ENCODE measurements around the gene DNAJC6.

DNA sequence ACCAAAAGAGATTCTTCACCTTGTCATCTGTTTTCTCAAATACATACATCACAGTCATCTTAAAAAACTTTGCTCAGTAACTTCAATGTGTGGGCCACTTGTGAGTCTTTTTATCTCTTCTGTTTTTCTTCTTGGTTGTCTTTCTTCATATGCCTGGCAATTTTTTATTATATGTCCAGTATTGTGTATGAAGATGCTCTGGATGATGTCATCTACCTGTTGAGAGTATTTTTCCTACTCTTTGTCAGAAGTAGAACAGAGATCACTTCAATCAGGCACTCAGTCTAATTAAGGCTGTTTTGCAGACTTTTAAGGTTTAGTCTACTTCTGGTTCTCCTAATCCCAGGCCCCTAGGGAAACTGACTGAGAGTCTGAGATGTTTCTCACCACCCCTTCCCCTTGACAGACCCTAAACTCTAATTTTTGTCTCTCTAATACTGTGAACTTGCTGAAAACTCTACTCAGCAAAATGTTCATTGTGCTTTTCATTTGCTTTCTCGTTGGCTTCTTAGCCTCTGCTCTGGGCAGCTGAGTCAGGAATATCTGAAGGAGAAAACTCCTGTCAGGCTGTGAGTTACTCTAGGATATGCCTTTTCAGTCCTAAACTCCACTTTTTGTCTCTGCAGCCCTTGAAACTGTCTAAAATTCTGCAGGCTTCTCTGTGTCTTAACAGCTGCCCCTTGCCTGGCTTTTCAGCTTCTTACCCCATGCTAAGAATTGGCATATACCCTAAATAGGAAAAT, 33.0 kb upstream of the DNAJC6 start:
- TF ChIP-seq, protein P1, sequence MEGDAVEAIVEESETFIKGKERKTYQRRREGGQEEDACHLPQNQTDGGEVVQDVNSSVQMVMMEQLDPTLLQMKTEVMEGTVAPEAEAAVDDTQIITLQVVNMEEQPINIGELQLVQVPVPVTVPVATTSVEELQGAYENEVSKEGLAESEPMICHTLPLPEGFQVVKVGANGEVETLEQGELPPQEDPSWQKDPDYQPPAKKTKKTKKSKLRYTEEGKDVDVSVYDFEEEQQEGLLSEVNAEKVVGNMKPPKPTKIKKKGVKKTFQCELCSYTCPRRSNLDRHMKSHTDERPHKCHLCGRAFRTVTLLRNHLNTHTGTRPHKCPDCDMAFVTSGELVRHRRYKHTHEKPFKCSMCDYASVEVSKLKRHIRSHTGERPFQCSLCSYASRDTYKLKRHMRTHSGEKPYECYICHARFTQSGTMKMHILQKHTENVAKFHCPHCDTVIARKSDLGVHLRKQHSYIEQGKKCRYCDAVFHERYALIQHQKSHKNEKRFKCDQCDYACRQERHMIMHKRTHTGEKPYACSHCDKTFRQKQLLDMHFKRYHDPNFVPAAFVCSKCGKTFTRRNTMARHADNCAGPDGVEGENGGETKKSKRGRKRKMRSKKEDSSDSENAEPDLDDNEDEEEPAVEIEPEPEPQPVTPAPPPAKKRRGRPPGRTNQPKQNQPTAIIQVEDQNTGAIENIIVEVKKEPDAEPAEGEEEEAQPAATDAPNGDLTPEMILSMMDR (IDR thresholded peaks at IDR 0.05), result no peak
- no peak for TF ChIP-seq POLR2AphosphoS5 (IDR thresholded peaks at IDR 0.05)
- TF ChIP-seq POLR2A (IDR thresholded peaks at IDR 0.05), result no peak
